Lung microvascular endothelial cell (primary cell): ENCODE data around the gene U2AF2. TPM values are rescaled to one million over a fixed set of nuclear protein-coding genes. Genes with fewer than 3 reads are reported as not detected.
A peak's percentile ranks its signal among the peaks of the same experiment; 100 is the strongest.
"Not testable (repeated sequence)": the region's sequence is repeated elsewhere in the genome, so short reads cannot be mapped to it uniquely, and the experiment has no call there.

Experiments
- DNase-seq, 2 donors: peaks; one replicate each; pipeline versions ENCODE4 v3.0.0 to v3.0.0-alpha.2; 2010; ENCODE audit warnings: low read depth in 2 of 2
- total RNA-seq: library from RNA; depleted of rRNA; stranded (reverse); fragments of >200 nt; gene quantifications from 2 replicates; pipeline ENCODE4 v1.2.1, GENCODE V29; 2014

Gene U2AF2
- total RNA-seq, 1 donor from 2014 or later: 62.9 TPM

- DNase-seq: peak; percentile 20 to 40
Observed at GRCh38 chr19:55703790-55704215, 49.0 kb downstream of the U2AF2 start.

- DNase-seq: no peak
Observed at GRCh38 chr19:55704494-55705245, 49.8 kb downstream of the U2AF2 start.

GRCh38 chr19:55705972-55706371 is 51.1 kb downstream of the U2AF2 start:
- DNase-seq: no peak

- DNase-seq: no peak
Observed at GRCh38 chr19:55711719-55712118, 56.9 kb downstream of the U2AF2 start.

GRCh38 chr19:55712804-55713631 is 58.2 kb downstream of the U2AF2 start:
- no peak for DNase-seq

GRCh38 chr19:55716531-55716930 is 61.7 kb downstream of the U2AF2 start:
- DNase-seq: no peak

- no peak for DNase-seq
Observed at GRCh38 chr19:55717251-55717650, 62.4 kb downstream of the U2AF2 start.

GRCh38 chr19:55717879-55718711 is 63.3 kb downstream of the U2AF2 start:
- DNase-seq: not testable (repeated sequence)

- no peak for DNase-seq
Observed at GRCh38 chr19:55720214-55720746, 65.4 kb downstream of the U2AF2 start.

- DNase-seq: no peak
Observed at GRCh38 chr19:55720801-55721200, 66.0 kb downstream of the U2AF2 start.

- no peak for DNase-seq
Observed at GRCh38 chr19:55723491-55723890, 68.7 kb downstream of the U2AF2 start.

Other genes with a start within 250 kb of the U2AF2 start
- gene UBE2S, start 247.2 kb upstream of the U2AF2 start, total RNA-seq: 44.4 and 76.5 TPM in 2 replicates
- not detected in 2 replicates for gene SHISA7, start 211.7 kb upstream of the U2AF2 start, total RNA-seq
- 60.7 and 61.9 TPM in 2 replicates for gene ISOC2, start 193.4 kb upstream of the U2AF2 start, total RNA-seq
- not detected in 2 replicates for gene C19orf85, start 190.3 kb upstream of the U2AF2 start, total RNA-seq
- gene ZNF628, start 178.4 kb upstream of the U2AF2 start, total RNA-seq: 0.65 and 0.79 TPM in 2 replicates
- gene NAT14, start 169.8 kb upstream of the U2AF2 start, total RNA-seq: 5.2 and 7.2 TPM in 2 replicates
- 0.22 TPM in 1 of 2 replicates, not detected in the other for gene SSC5D, start 166.6 kb upstream of the U2AF2 start, total RNA-seq
- not detected in 2 replicates for gene SBK2, start 117.9 kb upstream of the U2AF2 start, total RNA-seq
- gene SBK3, start 109.5 kb upstream of the U2AF2 start, total RNA-seq: 0.20 and 0.22 TPM in 2 replicates
- gene ZNF579, start 74.2 kb upstream of the U2AF2 start, total RNA-seq: 2.4 and 2.6 TPM in 2 replicates
- 1.5 and 3.2 TPM in 2 replicates for gene FIZ1, start 55.5 kb upstream of the U2AF2 start, total RNA-seq
- gene ZNF524, start 54.7 kb upstream of the U2AF2 start, total RNA-seq: 7.0 and 11.5 TPM in 2 replicates
- 0.44 and 0.79 TPM in 2 replicates for gene ZNF865, start 49.4 kb upstream of the U2AF2 start, total RNA-seq
- gene ZNF784, start 30.5 kb upstream of the U2AF2 start, total RNA-seq: 2.8 and 4.8 TPM in 2 replicates
- 1.3 and 2.0 TPM in 2 replicates for gene ZNF580, start 14.0 kb upstream of the U2AF2 start, total RNA-seq
- gene ZNF581, start 11.4 kb upstream of the U2AF2 start, total RNA-seq: 18.3 and 20.9 TPM in 2 replicates
- gene CCDC106, start 6.8 kb upstream of the U2AF2 start, total RNA-seq: 5.9 and 10.7 TPM in 2 replicates
- 20.7 and 27.0 TPM in 2 replicates for gene EPN1, start 20.2 kb downstream of the U2AF2 start, total RNA-seq
- not detected in 2 replicates for gene NLRP9, start 83.4 kb downstream of the U2AF2 start, total RNA-seq
- gene RFPL4A, start 104.1 kb downstream of the U2AF2 start, total RNA-seq: 1.1 and 1.2 TPM in 2 replicates
- 0.22 and 0.40 TPM in 2 replicates for gene RFPL4AL1, start 114.1 kb downstream of the U2AF2 start, total RNA-seq
- under 0.01 TPM in 2 replicates for gene NLRP11, start 177.0 kb downstream of the U2AF2 start, total RNA-seq
- gene NLRP4, start 181.5 kb downstream of the U2AF2 start, total RNA-seq: not detected in 2 replicates